ENCODE results near the gene NTSR1.

Gene NTSR1

DNA sequence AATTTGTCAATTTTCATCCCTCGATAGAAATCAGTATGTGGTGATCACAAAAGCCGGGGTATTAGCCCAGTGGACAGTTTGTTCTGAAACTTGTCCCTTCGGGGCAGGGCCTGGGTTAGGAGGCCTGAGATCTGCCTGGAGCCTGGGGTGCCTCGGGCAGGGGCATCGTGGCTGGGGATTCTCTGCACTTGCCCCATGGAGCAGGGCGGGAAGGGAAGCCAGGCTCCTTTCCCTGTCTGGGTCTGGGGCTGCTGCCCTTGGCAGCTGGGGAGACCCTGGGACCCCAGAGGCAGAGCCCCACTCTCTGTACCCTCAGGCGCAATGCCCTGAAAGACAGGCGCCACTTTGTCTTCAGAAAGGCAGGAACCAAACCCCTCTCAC, 27.4 kb downstream of the NTSR1 start:
- Histone ChIP-seq H3K27me3 (ENCODE audit: control insufficient read depth, low read length) (no peaks in the 10 kb centered on the region; the same call in 1 of the 2 replicates), H3K36me3 (ENCODE audit: control insufficient read depth, low read length) (no peaks in the 10 kb centered on the region), H3F3A (ENCODE audit: control insufficient read depth, insufficient read depth) (no peaks in the 10 kb centered on the region), H3K9me3 (ENCODE audit: control insufficient read depth, insufficient read depth, low read length) (no peaks in the 10 kb centered on the region), H3K4me3 (ENCODE audit: low read length) (no peak overlapping the region), H3K4me2 (ENCODE audit: low read length) (no peak overlapping the region), H3K4me1 (ENCODE audit: control insufficient read depth, low read length) (peaks cover 15% of the 10 kb centered on the region), H3K9me2 (replicated peaks; ENCODE audit: control insufficient read depth, low read length) (no peaks in the 10 kb centered on the region), H3K27ac (ENCODE audit: low read depth, low read length) (no peak overlapping the region), H4K20me1 (ENCODE audit: control insufficient read depth, insufficient read depth, low read depth, low read length) (no peaks in the 10 kb centered on the region), H3K79me2 (ENCODE audit: control insufficient read depth, low read length) (no peaks in the 10 kb centered on the region)
- TF ChIP-seq EZH2phosphoT487 (IDR thresholded peaks at IDR 0.05; ENCODE audit: borderline replicate concordance, low read length), result no peak
- TF ChIP-seq, protein P1, sequence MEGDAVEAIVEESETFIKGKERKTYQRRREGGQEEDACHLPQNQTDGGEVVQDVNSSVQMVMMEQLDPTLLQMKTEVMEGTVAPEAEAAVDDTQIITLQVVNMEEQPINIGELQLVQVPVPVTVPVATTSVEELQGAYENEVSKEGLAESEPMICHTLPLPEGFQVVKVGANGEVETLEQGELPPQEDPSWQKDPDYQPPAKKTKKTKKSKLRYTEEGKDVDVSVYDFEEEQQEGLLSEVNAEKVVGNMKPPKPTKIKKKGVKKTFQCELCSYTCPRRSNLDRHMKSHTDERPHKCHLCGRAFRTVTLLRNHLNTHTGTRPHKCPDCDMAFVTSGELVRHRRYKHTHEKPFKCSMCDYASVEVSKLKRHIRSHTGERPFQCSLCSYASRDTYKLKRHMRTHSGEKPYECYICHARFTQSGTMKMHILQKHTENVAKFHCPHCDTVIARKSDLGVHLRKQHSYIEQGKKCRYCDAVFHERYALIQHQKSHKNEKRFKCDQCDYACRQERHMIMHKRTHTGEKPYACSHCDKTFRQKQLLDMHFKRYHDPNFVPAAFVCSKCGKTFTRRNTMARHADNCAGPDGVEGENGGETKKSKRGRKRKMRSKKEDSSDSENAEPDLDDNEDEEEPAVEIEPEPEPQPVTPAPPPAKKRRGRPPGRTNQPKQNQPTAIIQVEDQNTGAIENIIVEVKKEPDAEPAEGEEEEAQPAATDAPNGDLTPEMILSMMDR (IDR thresholded peaks at IDR 0.05; ENCODE audit: low read depth, low read length, poor library complexity, severe bottlenecking), result no peak

DNA sequence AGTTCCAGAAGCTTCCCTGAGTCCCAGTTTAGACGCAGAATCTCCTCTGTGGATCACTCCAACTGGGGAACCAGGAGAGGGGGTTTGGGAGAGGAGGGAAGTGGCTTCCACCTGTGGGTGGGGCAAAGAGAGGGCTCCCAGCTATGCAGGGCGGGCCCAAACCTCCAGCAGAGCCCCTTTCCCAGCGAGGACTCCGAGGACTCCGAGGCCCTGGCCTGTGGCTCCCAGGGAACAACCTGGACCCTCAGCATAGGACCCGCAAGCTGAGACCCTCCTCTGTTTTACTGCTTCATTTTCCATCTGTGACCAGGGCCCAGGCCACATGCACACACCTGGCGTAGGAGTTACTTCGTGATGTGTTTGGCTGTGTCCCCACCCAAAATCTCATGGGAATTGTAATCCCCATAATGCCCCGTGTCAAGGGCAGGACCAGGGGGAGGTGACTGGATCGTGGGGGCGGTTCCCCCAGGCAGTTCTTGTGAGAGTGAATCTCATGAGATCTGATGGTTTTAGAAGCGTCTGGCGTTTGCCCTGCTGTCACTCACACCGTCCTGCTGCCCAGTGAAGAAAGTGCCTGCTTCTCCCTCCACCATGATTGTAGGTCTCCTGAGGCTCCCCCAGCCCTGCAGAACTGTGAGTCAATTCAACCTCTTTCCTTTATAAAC, 27.9 kb downstream of the NTSR1 start:
- Histone ChIP-seq H3K4me2 (ENCODE audit: low read length) (no peak overlapping the region), H3K9me2 (replicated peaks; ENCODE audit: control insufficient read depth, low read length) (no peaks in the 10 kb centered on the region), H4K20me1 (ENCODE audit: control insufficient read depth, insufficient read depth, low read depth, low read length) (no peaks in the 10 kb centered on the region), H3K27me3 (ENCODE audit: control insufficient read depth, low read length) (no peaks in the 10 kb centered on the region; the same call in 1 of the 2 replicates), H3K36me3 (ENCODE audit: control insufficient read depth, low read length) (no peaks in the 10 kb centered on the region), H3K79me2 (ENCODE audit: control insufficient read depth, low read length) (no peaks in the 10 kb centered on the region), H3K4me1 (ENCODE audit: control insufficient read depth, low read length) (peaks cover 16% of the 10 kb centered on the region), H3K4me3 (ENCODE audit: low read length) (no peak overlapping the region), H3K27ac (ENCODE audit: low read depth, low read length) (no peak overlapping the region), H3F3A (ENCODE audit: control insufficient read depth, insufficient read depth) (no peaks in the 10 kb centered on the region), H3K9me3 (ENCODE audit: control insufficient read depth, insufficient read depth, low read length) (no peaks in the 10 kb centered on the region)
- TF ChIP-seq EZH2phosphoT487 (IDR thresholded peaks at IDR 0.05; ENCODE audit: borderline replicate concordance, low read length), result no peak
- TF ChIP-seq, protein P1 (IDR thresholded peaks at IDR 0.05; ENCODE audit: low read depth, low read length, poor library complexity, severe bottlenecking), result no peak

DNA sequence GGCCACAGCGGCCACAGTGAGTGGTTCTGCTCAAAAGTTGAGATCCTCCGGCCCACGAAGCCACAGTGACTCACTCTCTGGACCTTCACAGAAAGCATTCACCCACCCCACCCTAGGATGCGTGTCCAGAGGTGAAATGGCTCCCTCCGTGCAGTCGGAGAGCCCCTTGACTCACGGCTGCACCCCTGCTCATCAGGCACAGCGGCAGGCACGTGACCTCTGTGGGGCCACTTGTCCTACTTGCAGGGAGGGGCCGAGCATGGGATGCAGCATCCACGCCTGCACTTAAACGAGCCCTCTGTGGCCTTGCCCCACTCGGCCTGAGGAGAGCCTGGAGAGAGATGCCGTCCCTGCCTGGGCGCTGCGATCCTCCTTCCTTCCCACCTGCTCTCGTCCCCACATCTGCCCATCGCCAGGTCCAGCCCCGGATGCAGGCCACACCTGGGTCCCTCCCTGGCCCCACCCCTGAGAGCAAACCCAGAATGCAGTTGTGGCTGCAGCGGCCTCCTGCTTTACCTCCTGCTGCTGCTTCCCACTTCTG, 28.7 kb downstream of the NTSR1 start:
- Histone ChIP-seq H3K79me2 (ENCODE audit: control insufficient read depth, low read length) (no peaks in the 10 kb centered on the region), H3F3A (ENCODE audit: control insufficient read depth, insufficient read depth) (no peaks in the 10 kb centered on the region), H3K36me3 (ENCODE audit: control insufficient read depth, low read length) (no peaks in the 10 kb centered on the region), H3K9me2 (replicated peaks; ENCODE audit: control insufficient read depth, low read length) (no peaks in the 10 kb centered on the region), H3K4me1 (ENCODE audit: control insufficient read depth, low read length) (peaks cover 16% of the 10 kb centered on the region), H3K9me3 (ENCODE audit: control insufficient read depth, insufficient read depth, low read length) (no peaks in the 10 kb centered on the region), H3K4me2 (ENCODE audit: low read length) (no peak overlapping the region), H4K20me1 (ENCODE audit: control insufficient read depth, insufficient read depth, low read depth, low read length) (no peaks in the 10 kb centered on the region), H3K4me3 (ENCODE audit: low read length) (no peak overlapping the region), H3K27ac (ENCODE audit: low read depth, low read length) (no peak overlapping the region), H3K27me3 (ENCODE audit: control insufficient read depth, low read length) (no peaks in the 10 kb centered on the region; the same call in 1 of the 2 replicates)
- TF ChIP-seq, protein P1 (IDR thresholded peaks at IDR 0.05; ENCODE audit: low read depth, low read length, poor library complexity, severe bottlenecking), result no peak
- TF ChIP-seq EZH2phosphoT487 (IDR thresholded peaks at IDR 0.05; ENCODE audit: borderline replicate concordance, low read length), result no peak

All from DOHH2 (cell line).